ENCODE results near the gene UFSP1.
A peak's percentile ranks its signal among the peaks of the same experiment; 100 is the strongest.
"Not testable (repeated sequence)": the region's sequence is repeated elsewhere in the genome, so short reads cannot be mapped to it uniquely, and the experiment has no call there.

UFSP1 gene

DNA sequence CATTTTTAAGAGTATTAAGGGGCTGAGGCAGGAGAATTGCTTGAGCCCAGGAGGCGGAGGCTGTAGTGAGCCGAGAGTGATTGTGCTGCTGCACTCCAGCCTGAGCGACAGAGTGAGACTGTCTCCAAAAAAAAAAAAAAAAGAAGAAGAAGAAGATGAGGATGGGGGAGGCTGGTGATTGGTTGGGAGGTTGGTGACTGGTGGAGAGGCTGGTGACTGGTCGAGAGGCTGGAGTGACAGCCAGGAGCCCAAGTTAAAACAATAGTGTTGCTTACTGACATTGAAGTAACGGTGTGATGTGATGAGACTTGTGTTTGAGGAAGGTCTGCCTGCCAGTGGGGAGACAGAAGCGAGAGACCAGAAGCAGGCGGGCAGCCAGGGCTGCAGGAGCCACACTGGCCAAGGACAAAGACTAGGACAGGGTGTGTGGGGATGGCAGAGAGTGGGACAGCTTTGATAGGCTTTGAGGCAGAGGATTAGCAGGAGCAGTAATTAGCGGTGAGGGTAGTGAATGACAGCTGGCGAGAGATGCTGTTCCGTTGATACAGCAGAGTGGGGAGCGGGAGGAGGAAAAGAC lies 9.7 kb downstream of the UFSP1 start:
- DNase-seq, result no peak

- no peak for DNase-seq
Observed at GRCh38 chr7:100878685-100879084, 10.8 kb downstream of the UFSP1 start.

- DNase-seq, result no peak
Observed at GRCh38 chr7:100878013-100878412, 11.5 kb downstream of the UFSP1 start.

DNA sequence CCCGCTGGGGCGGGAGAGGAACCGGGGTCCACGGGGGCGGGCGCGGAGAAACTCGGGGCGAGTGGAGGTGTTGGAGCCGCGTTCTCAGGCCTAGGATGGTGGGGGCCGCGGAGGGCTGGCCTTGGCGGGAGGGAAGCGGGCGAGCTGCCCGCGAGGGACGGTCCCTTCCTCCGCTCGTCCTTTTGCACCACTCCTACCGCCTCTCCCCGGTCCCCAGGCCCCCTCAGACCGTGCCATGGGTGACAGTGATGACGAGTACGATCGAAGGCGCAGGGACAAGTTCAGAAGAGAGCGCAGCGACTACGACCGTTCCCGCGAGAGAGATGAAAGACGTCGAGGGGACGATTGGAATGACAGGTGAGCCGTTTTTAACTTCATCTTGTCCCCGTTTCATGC lies 14.2 kb downstream of the UFSP1 start:
- peak; percentile 40 for DNase-seq

GRCh38 chr7:100874577-100875355 lies 14.7 kb downstream of the UFSP1 start, which contains the start of gene SRRT:
TSS of gene SRRT (plus strand) at chr7:100875103. CDS start at chr7:100875591, 488 bp downstream.
- DNase-seq, result peak; percentile 98

DNA sequence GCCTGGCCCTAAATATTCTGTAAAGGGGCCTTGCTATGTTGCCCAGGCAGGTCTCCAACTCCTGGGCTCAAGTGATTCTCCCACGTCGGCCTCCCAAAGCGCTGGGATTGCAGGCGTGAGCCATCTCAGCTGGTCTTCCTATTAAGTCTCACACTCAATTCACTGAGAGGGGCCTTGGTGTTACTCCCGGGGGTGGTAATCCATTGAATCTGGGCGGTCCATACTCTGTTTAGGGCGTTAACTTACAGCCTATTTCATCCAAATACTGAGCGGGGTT lies 15.3 kb downstream of the UFSP1 start:
- DNase-seq, result no peak

DNA sequence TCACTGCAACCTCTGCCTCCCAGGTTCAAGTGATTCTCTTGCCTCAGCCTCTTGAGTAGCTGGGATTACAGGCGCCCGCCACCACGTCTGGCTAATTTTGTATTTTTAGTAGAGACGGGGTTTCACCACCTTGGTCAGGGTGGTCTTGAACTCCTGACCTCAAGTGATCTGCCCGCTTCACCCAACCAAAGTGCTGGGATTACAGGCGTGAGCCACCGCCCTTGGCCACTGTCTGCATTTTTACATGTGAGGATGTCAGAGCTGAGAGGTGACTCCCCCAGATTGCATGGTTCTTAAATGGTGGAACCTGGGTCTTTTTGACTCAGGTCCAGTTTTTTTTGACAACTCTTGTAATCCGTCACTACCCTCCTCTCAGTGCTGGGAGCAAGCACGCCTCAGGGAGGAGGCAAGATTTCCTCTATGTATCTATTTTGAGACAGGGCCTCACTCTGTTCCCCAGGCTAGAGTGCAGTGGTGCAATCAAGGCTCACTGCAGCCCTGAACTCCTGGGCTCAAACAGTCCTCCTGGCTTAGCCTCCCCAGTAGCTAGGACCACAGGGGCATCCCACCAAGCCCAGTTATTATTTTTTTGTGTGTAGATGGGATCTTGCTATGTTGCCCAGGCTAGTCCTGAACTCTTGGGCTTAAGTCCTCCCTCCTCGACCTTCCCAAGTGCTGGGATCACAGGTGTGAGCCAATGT lies 15.8 kb downstream of the UFSP1 start:
- DNase-seq, result no peak

DNA sequence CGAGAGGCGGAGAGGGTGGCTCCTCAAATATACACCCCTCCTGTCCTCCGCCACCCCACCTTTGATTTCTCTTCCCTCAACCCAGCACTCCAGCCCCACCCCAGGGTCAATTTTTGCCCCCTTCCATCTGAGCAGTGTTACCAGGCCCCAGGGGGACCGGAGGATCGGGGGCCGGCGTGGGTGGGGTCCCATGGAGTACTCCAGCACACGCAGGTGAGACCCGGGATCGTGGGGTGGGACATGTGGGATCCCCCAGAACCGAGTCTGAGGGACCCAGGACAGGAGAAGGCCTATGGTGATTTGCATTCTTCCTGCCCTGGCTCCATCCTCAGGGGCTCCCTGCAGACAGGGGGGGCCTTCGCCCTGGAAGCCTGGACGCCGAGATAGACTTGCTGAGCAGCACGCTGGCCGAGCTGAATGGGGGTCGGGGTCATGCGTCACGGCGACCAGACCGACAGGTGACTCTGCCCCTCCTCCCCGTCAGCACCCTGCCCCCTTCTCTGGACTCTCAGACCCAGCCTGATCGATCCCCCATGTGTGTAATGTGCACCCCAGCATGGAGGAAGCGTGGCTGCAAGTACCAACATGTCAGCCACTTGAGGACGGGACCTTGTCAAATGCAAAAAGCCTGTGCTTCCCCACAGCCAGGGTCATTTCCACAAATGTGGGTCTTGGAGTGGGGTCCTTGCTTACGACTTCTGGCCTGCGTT lies 21.6 kb downstream of the UFSP1 start:
- DNase-seq, result no peak

DNA sequence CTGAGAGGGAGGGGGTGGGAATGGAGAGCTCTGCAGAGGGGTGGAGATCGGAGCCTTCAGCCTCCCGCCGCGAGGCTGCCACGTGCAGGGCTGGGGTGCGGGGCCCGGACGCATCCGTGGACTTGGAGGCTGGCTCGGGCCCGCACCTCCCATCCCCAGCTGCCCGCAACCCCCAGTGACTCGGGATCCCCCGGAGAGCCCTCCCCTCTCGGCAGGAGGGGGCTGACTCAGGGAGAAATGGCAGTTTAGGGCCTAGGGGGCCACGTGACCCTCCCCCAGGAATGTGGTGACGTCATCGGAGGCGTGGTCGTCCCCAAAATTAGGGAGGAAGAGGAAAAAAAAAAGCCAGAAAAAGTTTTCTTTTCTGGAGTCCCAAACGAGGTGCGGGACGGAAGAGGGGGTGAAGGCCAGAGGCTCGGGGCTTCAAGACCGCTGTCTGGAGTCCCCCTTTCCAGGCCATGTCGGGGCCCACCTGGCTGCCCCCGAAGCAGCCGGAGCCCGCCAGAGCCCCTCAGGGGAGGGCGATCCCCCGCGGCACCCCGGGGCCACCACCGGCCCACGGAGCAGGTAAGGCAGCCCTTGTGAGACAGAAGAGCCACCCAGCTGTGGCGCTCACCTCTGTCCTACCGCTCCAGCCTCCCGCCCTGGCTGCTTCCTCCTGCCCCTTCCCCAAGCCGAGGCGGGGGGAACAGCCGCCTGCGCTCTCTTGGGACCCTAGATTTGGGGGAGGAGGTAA lies 22.3 kb downstream of the UFSP1 start, which contains the start of gene TRIP6:
TSS of gene TRIP6 (plus strand) at position 348 of the 736 bp plus-strand sequence. CDS start at position 459, 111 bp downstream.
- peak; percentile 52 for DNase-seq

- DNase-seq, result no peak
Observed at GRCh38 chr7:100866729-100867039, 22.8 kb downstream of the UFSP1 start.

GRCh38 chr7:100865938-100866728 lies 23.4 kb downstream of the UFSP1 start:
- no peak for DNase-seq

GRCh38 chr7:100865372-100865911 lies 24.1 kb downstream of the UFSP1 start:
- DNase-seq, result no peak

GRCh38 chr7:100864263-100864845 lies 25.2 kb downstream of the UFSP1 start:
- no peak for DNase-seq

DNA sequence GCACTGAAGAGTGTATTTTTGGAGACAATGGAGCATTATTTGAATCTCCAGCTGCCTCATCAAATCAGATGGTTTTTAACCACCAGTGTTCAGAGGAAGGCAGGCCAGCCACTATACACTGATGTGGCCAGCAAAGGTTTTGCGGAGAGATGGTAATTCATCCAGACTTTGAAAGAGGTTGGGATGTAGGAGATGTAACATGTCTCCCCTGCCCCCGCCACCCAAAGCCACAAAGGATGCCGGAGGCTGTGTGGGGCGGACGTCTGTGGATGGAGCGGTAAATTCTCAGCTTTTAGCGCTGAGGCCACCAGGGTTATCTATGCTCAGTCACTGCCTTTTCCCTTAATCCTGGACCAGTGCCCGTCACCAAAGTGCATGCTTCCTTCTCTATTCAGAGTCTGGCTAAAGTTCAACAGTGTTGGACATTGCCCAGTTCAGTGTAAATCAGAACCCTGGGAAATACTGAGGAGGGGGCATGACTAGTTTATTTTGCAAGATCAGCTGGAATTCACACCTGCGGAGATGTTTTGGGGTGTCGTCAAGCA lies 26.0 kb downstream of the UFSP1 start:
- DNase-seq, result no peak

- DNase-seq, result no peak
Observed at GRCh38 chr7:100861616-100861985, 27.9 kb downstream of the UFSP1 start.

DNA sequence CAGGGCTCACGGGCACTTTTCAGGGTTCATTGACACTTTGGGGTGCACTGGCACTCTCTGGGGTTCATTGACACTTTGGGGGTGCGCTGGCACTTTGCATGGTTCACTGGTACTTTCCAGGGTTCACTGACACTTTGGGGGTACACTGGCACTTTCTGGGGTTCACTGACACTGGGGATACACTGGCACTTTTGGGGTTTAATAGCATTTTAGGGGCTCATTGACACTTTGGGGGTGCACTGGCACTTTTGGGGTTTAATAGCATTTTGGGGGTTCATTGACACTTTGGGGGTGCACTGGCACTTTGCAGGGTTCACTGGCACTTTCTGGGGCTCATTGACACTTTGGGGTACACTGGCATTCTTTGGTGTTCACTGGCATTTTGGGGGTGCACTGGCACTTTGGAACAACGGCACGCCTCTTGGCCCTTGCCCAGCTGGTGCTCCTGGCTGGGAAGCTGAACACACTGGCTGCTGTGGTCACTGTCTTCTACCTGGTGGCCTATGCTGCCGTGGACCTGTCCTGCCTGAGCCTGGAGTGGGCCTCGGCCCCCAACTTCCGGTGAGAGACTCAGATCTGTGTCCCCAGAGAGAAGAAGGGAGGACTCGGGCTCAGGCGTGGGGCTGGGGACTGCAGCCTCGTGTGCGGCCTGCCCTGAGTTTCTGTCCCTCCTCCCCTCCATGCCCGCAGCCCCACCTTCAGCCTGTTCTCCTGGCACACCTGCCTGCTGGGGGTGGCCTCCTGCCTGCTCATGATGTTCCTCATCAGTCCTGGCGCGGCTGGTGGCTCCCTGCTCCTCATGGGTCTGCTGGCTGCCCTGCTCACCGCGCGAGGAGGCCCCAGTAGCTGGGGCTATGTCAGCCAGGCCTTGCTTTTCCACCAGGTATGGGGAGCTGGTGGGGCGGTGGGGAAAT lies 28.6 kb downstream of the UFSP1 start:
- no peak for DNase-seq

DNA sequence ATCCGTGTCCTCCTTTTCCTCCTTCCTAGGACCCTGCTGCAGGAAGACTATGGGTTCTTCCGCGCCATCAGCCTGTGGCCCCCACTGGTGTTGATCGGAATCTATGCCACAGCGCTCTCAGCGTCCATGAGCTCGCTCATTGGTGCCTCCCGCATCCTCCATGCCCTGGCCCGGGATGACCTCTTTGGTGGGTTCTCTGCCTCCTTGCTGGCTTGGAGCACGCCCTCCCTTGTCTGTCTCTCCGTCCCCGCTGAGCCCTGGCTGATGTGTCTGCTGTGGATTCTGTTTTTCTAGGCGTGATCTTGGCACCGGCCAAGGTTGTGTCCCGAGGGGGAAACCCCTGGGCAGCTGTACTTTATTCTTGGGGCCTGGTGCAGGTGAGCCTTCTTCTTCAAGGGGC lies 29.7 kb downstream of the UFSP1 start:
- DNase-seq, result no peak

- no peak for DNase-seq
Observed at GRCh38 chr7:100856871-100857282, 32.6 kb downstream of the UFSP1 start.

DNA sequence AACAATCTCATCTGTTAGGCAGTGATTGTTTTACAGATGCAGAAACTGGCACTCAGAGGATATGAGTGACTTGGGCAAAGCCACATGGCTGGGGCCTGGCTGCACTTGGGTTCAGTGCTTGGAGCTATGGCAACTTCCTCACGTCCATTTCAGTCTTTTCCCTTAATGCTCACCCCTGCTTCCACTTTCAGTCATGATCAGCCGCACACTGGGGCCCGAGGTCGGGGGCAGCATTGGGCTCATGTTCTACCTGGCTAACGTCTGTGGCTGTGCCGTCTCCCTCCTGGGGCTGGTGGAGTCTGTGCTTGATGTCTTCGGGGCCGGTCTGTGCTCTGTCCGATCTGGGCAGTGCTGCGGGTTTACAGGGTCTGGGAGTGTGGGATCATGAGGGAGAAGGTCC lies 34.0 kb downstream of the UFSP1 start:
- no peak for DNase-seq

DNA sequence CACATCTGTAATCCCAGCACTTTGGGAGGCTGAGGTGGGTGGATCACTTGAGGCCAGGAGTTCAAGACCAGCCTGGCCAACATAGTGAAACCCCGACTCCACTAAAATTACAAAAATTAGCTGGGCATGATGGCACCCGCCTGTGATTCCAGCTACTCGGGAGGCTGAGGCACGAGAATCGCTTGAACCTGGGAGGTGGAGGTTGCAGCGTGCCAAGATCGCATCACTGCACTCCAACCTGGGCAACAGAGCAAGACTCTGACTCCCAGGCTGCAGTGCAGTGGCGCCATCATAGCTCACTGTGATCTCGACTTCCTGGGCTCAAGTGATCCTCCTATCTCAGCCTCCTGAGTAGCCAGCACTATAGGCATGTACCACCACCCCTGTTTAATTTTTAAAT lies 34.6 kb downstream of the UFSP1 start:
- DNase-seq, result not testable (repeated sequence)
